ENCODE results near the gene AKR1C1. TPM values are rescaled to one million over a fixed set of nuclear protein-coding genes. Genes with fewer than 3 reads are reported as not detected.

AKR1C1 gene
- total RNA-seq, 1 experiment from 2014 or later, result 2.1 TPM

GRCh38 chr10:4945766-4946717 lies 17.2 kb upstream of the AKR1C1 start:
- H3K36me3 ChIP-seq (ENCODE audit: control insufficient read depth in 1 of 2, insufficient read depth in 2 of 2, low read length in 2 of 2), result no peaks in the 10 kb centered on the region
- H3K4me3 ChIP-seq (replicated peaks in 1 of 2; ENCODE audit: low read depth in 1 of 2, low read length in 2 of 2), result no peak overlapping the region
- no peaks in the 10 kb centered on the region for H3K79me2 ChIP-seq (ENCODE audit: insufficient read depth, low read length)
- H3K9me3 ChIP-seq (ENCODE audit: control insufficient read depth in 1 of 2, insufficient read depth in 1 of 2, low read depth in 1 of 2, low read length in 2 of 2), result no peaks in the 10 kb centered on the region
- no peak overlapping the region for H3K4me2 ChIP-seq (ENCODE audit: low read length)
- ChIA-PET POLR2A (no interaction called here), CTCF (no interaction called here), RAD21 (ENCODE audit: low non-redundant PET in 1 of 2, low total read pairs in 2 of 2, uncharacterized antibody in 2 of 2, unreplicated experiment in 2 of 2) (no interaction called here)
- no peaks in the 10 kb centered on the region for H4K20me1 ChIP-seq (ENCODE audit: insufficient read depth)
- H3K27me3 ChIP-seq (ENCODE audit: insufficient read depth, low read length), result no peaks in the 10 kb centered on the region
- BruUV-seq (replicated peaks), result no TSS peak
- H3K27ac ChIP-seq (ENCODE audit: low read depth, low read length), result no peak overlapping the region
- peaks cover 0 to 27% of the 10 kb centered on the region in 2 experiments; a peak in 2 of 4 replicates for H3K4me1 ChIP-seq (ENCODE audit: control insufficient read depth in 1 of 2, insufficient read depth in 2 of 2, low read length in 2 of 2)
- intact Hi-C loops (cut with micrococcal nuclease), result no loop called here
- no peak overlapping the region for H2AFZ ChIP-seq (ENCODE audit: low read depth, low read length, poor library complexity, severe bottlenecking)
- no peak for DNase-seq (ENCODE audit: low read depth, low spot score)
- no peak overlapping the region for H3K9ac ChIP-seq (ENCODE audit: low read length)
- TF ChIP-seq RAD21 (IDR thresholded peaks at IDR 0.05; ENCODE audit: low read depth) (no peak), EZH2phosphoT487 (IDR thresholded peaks at IDR 0.05; ENCODE audit: borderline replicate concordance) (no peak), SP1 (IDR thresholded peaks at IDR 0.05; ENCODE audit: low read depth) (no peak), FOSL1 (IDR thresholded peaks at IDR 0.05; ENCODE audit: low read depth) (no peak), CTCF (IDR thresholded peaks at IDR 0.05 in 2 of 3, conservative IDR thresholded peaks at IDR 0.05 in 1 of 3; ENCODE audit: borderline replicate concordance in 1 of 3, insufficient read depth in 1 of 3, low read depth in 2 of 3, low read length in 2 of 3) (no peak), TCF7L2 (IDR thresholded peaks at IDR 0.05; ENCODE audit: borderline replicate concordance, extremely low read depth, insufficient read depth, insufficient read length) (no peak), SIN3A (IDR thresholded peaks at IDR 0.05; ENCODE audit: low read depth) (no peak), MAX (IDR thresholded peaks at IDR 0.05) (no peak)
- ATAC-seq, result no peak
- no peaks in the 10 kb centered on the region; the same call in 1 of the 2 replicates for H3K9me2 ChIP-seq (ENCODE audit: insufficient read depth)

Data from HCT116 (cell line).